ENCODE results near the gene LSR. TPM values are rescaled to one million over a fixed set of nuclear protein-coding genes. Genes with fewer than 3 reads are reported as not detected.

Gene LSR
- total RNA-seq, 1 donor from 2014 or later: 79.1 TPM

DNA sequence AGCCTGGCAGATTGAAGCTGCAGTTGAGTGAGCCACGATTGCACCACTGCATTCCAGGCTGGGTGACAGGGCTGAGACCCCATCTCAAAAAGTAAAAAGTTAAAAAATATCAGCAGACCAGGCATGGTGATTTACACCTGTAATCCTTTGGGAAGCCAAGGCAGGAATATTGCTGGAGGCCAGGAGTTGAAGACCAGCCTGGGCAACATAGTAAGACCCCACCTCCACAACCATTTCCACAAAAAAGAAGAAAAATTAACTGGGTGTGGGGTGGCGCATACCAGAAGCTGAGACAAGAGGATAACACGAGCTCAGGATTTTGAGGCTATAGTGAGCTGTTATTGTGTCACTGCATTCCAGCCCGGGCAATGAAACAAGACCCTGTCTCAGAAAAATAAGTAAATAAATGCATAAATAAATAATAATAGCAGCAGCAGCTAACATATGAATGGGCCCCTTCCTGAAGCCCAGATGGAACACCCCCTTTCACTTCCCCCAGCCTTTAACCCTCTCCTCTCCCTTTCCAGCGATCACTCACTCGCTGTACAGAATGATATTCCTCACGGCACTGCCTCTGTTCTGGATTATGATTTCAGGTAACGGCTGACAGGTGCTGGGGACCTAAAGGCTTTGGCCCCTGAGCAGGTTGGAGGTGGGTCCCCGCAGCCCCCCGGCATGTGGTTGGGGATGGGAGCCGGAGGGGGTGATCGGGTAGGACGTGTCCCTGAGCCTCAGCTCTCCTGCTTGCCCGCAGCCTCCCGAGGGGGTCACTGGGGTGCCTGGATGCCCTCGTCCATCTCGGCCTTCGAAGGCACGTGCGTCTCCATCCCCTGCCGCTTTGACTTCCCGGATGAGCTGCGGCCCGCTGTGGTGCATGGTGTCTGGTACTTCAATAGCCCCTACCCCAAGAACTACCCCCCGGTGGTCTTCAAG is 46.3 kb downstream of the LSR start:
- no peak overlapping the region for H3K27ac ChIP-seq
- peaks cover 15% of the 10 kb centered on the region for H3K27me3 ChIP-seq
- intact Hi-C loops (cut with DNase I): no loop called here
- no peak for DNase-seq
- H3K9me3 ChIP-seq: no peaks in the 10 kb centered on the region
- no peaks in the 10 kb centered on the region for H3K36me3 ChIP-seq
- TF ChIP-seq, protein P1, sequence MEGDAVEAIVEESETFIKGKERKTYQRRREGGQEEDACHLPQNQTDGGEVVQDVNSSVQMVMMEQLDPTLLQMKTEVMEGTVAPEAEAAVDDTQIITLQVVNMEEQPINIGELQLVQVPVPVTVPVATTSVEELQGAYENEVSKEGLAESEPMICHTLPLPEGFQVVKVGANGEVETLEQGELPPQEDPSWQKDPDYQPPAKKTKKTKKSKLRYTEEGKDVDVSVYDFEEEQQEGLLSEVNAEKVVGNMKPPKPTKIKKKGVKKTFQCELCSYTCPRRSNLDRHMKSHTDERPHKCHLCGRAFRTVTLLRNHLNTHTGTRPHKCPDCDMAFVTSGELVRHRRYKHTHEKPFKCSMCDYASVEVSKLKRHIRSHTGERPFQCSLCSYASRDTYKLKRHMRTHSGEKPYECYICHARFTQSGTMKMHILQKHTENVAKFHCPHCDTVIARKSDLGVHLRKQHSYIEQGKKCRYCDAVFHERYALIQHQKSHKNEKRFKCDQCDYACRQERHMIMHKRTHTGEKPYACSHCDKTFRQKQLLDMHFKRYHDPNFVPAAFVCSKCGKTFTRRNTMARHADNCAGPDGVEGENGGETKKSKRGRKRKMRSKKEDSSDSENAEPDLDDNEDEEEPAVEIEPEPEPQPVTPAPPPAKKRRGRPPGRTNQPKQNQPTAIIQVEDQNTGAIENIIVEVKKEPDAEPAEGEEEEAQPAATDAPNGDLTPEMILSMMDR (IDR thresholded peaks at IDR 0.05): no peak
- no peak overlapping the region for H3K4me3 ChIP-seq
- ATAC-seq: no peak
- H3K4me1 ChIP-seq: no peaks in the 10 kb centered on the region

DNA sequence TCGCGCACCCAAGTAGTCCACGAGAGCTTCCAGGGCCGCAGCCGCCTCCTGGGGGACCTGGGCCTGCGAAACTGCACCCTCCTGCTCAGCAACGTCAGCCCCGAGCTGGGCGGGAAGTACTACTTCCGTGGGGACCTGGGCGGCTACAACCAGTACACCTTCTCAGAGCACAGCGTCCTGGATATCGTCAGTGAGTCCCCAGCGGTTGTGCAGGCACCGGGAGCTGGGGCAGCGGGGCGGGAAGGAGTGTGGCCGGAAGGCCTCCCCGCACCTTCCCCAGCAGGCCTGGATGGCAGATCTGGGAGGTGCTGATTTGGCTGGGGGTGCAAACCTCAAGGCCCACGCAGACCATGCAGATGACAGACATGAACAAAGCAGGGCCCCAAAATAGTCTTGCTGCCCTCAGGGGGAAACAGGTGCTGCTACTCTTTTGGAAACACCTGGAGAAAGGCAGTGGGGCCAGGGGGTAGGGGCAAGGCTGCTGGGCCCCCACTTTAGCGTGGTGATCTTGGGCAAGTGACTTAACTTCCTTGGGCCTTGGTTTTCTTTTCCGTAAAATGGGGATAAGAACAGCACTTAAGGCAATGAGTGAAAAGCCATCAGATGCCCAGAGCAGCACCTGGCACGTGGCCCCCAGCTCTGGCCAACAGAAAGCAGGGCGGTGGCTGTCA is 47.1 kb downstream of the LSR start:
- peaks cover 15% of the 10 kb centered on the region for H3K27me3 ChIP-seq

DNA sequence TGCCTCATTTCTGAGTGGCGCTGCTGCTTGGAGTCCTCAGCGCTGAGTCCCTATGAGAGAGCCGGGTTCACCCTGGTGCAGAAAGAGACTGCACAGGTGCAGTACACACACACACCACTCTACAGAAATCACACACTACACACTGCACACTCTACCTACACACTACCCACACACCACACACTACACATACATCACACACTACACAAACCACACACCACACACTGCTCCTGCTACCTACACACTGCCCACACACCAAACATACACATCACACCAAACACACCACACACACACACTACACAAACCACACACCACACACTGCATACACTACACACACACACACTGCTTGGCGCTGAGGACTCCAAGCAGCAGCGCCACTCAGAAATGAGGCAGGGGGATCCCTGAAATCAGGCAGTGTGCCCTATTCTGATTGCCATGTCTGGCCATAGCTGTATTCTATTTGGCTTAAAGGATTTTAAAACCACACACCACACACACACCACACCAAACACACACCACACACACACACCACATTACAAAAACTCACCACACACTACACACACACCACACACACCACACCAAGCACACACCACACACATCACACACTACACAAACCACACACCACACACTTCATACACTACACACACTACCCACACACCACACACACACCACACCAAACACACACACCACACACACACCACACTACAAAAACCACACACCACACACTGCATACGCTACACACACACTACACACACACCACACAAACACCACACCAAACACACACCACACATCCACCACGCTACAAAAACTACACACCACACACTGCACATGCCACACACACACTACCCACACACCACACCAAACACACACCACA is 48.1 kb downstream of the LSR start:
- Histone ChIP-seq H3K27ac (no peak overlapping the region), H3K36me3 (no peaks in the 10 kb centered on the region), H3K4me1 (no peaks in the 10 kb centered on the region), H3K9me3 (no peaks in the 10 kb centered on the region), H3K4me3 (no peak overlapping the region), H3K27me3 (peaks cover 10% of the 10 kb centered on the region)
- ATAC-seq (no peak), DNase-seq (no peak)
- TF ChIP-seq, protein P1 (IDR thresholded peaks at IDR 0.05): no peak
- intact Hi-C loops (cut with DNase I): no loop called here

More for the DNA sequence above, 47.1 kb downstream of the LSR start:
- DNase-seq (no peak), ATAC-seq (peak; percentile 4)
- intact Hi-C loops (cut with DNase I): no loop called here
- Histone ChIP-seq H3K4me1 (no peaks in the 10 kb centered on the region), H3K9me3 (no peaks in the 10 kb centered on the region), H3K36me3 (no peaks in the 10 kb centered on the region), H3K4me3 (no peak overlapping the region), H3K27ac (no peak overlapping the region)
- TF ChIP-seq, protein P1 (IDR thresholded peaks at IDR 0.05): no peak

DNA sequence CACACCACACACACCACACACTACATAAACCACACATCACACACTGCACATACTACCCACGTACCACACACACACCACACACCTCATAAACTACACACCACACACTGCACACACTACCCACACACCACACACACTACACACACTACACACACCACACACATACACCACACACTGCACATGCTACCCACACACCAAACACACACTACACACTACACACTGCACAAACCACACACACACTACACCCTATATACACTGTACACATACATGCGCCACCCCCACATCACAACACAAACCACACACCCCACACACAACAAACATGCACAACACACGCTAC is 48.7 kb downstream of the LSR start:
- H3K4me3 ChIP-seq: no peak overlapping the region
- H3K4me1 ChIP-seq: no peaks in the 10 kb centered on the region
- H3K9me3 ChIP-seq: no peaks in the 10 kb centered on the region
- intact Hi-C loops (cut with DNase I): no loop called here
- H3K27me3 ChIP-seq: peaks cover 8% of the 10 kb centered on the region
- DNase-seq (no peak), ATAC-seq (no peak)
- TF ChIP-seq, protein P1 (IDR thresholded peaks at IDR 0.05): no peak
- no peak overlapping the region for H3K27ac ChIP-seq
- H3K36me3 ChIP-seq: no peaks in the 10 kb centered on the region

DNA sequence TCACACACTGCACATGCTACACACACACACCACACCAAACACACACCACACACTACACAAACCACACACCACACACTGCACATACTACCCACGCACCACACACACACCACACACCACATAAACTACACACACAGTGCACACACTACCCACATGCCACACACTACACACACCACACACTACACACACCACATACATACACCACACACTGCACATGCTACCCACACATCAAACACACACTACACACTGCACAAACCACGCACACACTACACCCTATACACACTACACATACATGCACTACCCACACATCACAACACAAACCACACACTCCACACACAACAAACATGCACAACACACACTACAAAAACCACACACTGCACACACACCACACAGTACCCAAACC is 49.1 kb downstream of the LSR start:
- Histone ChIP-seq H3K4me1 (no peaks in the 10 kb centered on the region), H3K9me3 (no peaks in the 10 kb centered on the region), H3K27ac (no peak overlapping the region), H3K4me3 (no peak overlapping the region), H3K27me3 (peaks cover 7% of the 10 kb centered on the region), H3K36me3 (no peaks in the 10 kb centered on the region)
- ATAC-seq (no peak), DNase-seq (no peak)
- intact Hi-C loops (cut with DNase I): no loop called here
- TF ChIP-seq, protein P1 (IDR thresholded peaks at IDR 0.05): no peak
